NCI-H2227 treated with DMSO at 0.1 percent for 48 hours (cell line): Measurements from ENCODE around the gene NCCRP1.

ENCODE experiments used
- DNase-seq: peaks from one replicate; lab custom pipeline; 2025; lab: John Stamatoyannopoulos, UW

NCCRP1 gene

GRCh38 chr19:39196860-39197562 lies at the start of gene NCCRP1:
Gene NCCRP1, plus strand, starts transcription at chr19:39196964. Its CDS starts 19 bp downstream, at chr19:39196983.
- DNase-seq, result no peak

- no peak for DNase-seq
Measured at GRCh38 chr19:39147480-39147879, 49.3 kb upstream of the NCCRP1 start.

- DNase-seq, result no peak
Measured at GRCh38 chr19:39148939-39149529, 47.7 kb upstream of the NCCRP1 start.

- DNase-seq, result no peak
Measured at GRCh38 chr19:39150235-39150634, 46.5 kb upstream of the NCCRP1 start.

GRCh38 chr19:39150807-39151600 lies 45.8 kb upstream of the NCCRP1 start:
- peak; percentile 48 for DNase-seq

GRCh38 chr19:39152066-39152465 lies 44.7 kb upstream of the NCCRP1 start:
- DNase-seq, result no peak

- no peak for DNase-seq
Measured at GRCh38 chr19:39154100-39154628, 42.6 kb upstream of the NCCRP1 start.

GRCh38 chr19:39154629-39155100 lies 42.1 kb upstream of the NCCRP1 start:
- no peak for DNase-seq

GRCh38 chr19:39155114-39155700 lies 41.6 kb upstream of the NCCRP1 start:
- DNase-seq, result no peak

- DNase-seq, result no peak
Measured at GRCh38 chr19:39155741-39156140, 41.0 kb upstream of the NCCRP1 start.

GRCh38 chr19:39156326-39157230 lies 40.2 kb upstream of the NCCRP1 start:
- no peak for DNase-seq

- no peak for DNase-seq
Measured at GRCh38 chr19:39157275-39157996, 39.3 kb upstream of the NCCRP1 start.

- no peak for DNase-seq
Measured at GRCh38 chr19:39157997-39158389, 38.8 kb upstream of the NCCRP1 start.

- DNase-seq, result no peak
Measured at GRCh38 chr19:39158646-39159260, 38.0 kb upstream of the NCCRP1 start.

GRCh38 chr19:39160523-39160861 lies 36.3 kb upstream of the NCCRP1 start:
- no peak for DNase-seq

GRCh38 chr19:39160889-39161672 lies 35.7 kb upstream of the NCCRP1 start:
- DNase-seq, result no peak

GRCh38 chr19:39162441-39163043 lies 34.2 kb upstream of the NCCRP1 start:
- DNase-seq, result no peak

- no peak for DNase-seq
Measured at GRCh38 chr19:39163621-39164020, 33.1 kb upstream of the NCCRP1 start.

- no peak for DNase-seq
Measured at GRCh38 chr19:39164289-39164688, 32.5 kb upstream of the NCCRP1 start.
